Common myeloid progenitor, CD34-positive (primary cell): ENCODE measurements around the gene NAA15.

Experiments used
- CTCF ChIA-PET: fragments of 350-600 bp; sonication (Branson Sonifier 250); formaldehyde crosslinking; loops from one replicate; lab custom pipeline; 2021; ENCODE audit warnings: antibody characterized with exemption; lab: Charles Lee
- POLR2A ChIA-PET: fragments of 350-600 bp; sonication (Branson Sonifier 250); formaldehyde crosslinking; loops from one replicate; lab custom pipeline; 2021; ENCODE audit warnings: antibody characterized with exemption; lab: Charles Lee
- DNase-seq, 3 donors: peaks; one replicate each; pipeline versions ENCODE4 v3.0.0 to v3.0.0-alpha.2; 2013
- H3K27ac ChIP-seq, 2 experiments: 1 replicate in 1 of 2; 2 replicates in 1 of 2; pipeline ENCODE4 v1.7.0; 2013; ENCODE audit warnings: inconsistent platforms in 2 of 2, low read length in 2 of 2, mild to moderate bottlenecking in 2 of 2, low read depth in 1 of 2, moderate library complexity in 1 of 2; ENCODE audit not compliant: severe bottlenecking in 2 of 2, insufficient read depth in 1 of 2, poor library complexity in 1 of 2
- H3K27me3 ChIP-seq, 5 experiments: replicated peaks in 2 of 5; 1 replicate in 3 of 5; 2 replicates in 2 of 5; pipeline versions ENCODE4 v1.6.1 to v1.7.0; 2013; ENCODE audit warnings: low read length in 4 of 5, mild to moderate bottlenecking in 2 of 5, moderate library complexity in 2 of 5, inconsistent platforms in 1 of 5; ENCODE audit not compliant: insufficient read depth in 5 of 5, control insufficient read depth in 4 of 5
- H3K36me3 ChIP-seq, 4 experiments: 1 replicate in 2 of 4; 2 replicates in 2 of 4; pipeline versions ENCODE4 v1.6.1 to v1.7.0; 2013; ENCODE audit warnings: low read length in 3 of 4, control low read depth in 1 of 4, mild to moderate bottlenecking in 1 of 4; ENCODE audit not compliant: control insufficient read depth in 4 of 4, insufficient read depth in 4 of 4
- H3K4me1 ChIP-seq, 4 experiments: 1 replicate in 3 of 4; 2 replicates in 1 of 4; pipeline versions ENCODE4 v1.6.1 to v1.7.1; 2013; ENCODE audit warnings: low read length in 3 of 4, mild to moderate bottlenecking in 3 of 4, control low read depth in 1 of 4, inconsistent platforms in 1 of 4, moderate library complexity in 1 of 4; ENCODE audit not compliant: control insufficient read depth in 4 of 4, insufficient read depth in 4 of 4; ENCODE audit errors: control extremely low read depth in 1 of 4
- H3K4me3 ChIP-seq, 7 experiments: 1 replicate in 4 of 7; 2 replicates in 3 of 7; pipeline versions ENCODE4 v1.5.1 to v1.7.0; 2013; ENCODE audit warnings: mild to moderate bottlenecking in 7 of 7, low read length in 6 of 7, moderate library complexity in 6 of 7, inconsistent platforms in 2 of 7, low read depth in 2 of 7, control low read depth in 1 of 7; ENCODE audit not compliant: insufficient read depth in 4 of 7, control insufficient read depth in 1 of 7; ENCODE audit errors: extremely low read depth in 1 of 7
- H3K9me3 ChIP-seq, 5 experiments: 1 replicate in 4 of 5; 2 replicates in 1 of 5; pipeline versions ENCODE4 v1.6.1 to v1.7.1; 2013; ENCODE audit warnings: low read length in 4 of 5, mild to moderate bottlenecking in 2 of 5, inconsistent platforms in 1 of 5, low read depth in 1 of 5, moderate library complexity in 1 of 5; ENCODE audit not compliant: control insufficient read depth in 4 of 5, insufficient read depth in 2 of 5; ENCODE audit errors: control extremely low read depth in 1 of 5
- WGBS: methylation state at CpG from one replicate; pipeline ENCODE4 v1.1.5; 2013; ENCODE audit not compliant: insufficient coverage; 5-methylcytosine and 5-hydroxymethylcytosine counted together

NAA15 gene

DNA sequence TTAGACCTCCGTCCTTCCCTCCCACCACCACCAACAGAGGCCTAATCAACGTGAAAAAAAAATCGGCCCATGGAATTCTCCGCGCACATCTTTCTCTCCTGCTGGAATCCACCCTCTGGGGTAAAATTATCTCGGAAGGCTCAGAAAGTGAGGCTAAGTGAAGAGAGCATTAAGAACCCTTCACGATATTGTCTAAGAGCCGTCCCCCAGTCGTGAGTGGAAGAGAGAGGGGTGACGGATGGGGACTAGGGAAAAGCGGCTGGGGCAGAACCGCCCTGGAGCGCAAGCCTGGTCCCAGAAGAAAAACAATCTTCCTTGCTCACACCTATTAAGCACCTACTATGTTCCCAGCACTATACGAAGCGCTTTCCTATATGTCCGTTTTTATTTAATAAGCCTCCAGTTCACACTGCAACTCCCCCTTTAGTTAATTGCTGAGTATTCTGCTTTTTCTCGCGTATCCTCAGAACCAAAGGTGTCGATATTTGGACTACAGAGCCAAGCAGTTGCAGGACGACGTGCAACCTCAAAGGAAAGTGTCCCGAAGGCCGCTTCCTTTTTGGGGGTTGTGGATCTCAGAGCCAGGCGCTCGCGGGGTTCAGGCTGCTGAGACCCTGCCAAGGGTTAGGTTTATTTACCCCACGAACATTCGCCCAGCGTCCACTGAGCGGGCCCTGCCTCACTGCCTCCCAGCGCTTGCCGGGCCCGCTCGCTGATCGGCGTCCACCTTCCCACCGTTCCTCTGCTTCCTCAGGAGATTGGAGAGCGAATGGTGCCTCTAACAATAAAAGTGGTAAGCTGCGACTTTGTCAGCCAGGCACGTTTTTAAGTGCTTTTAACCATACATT lies 22.2 kb upstream of the NAA15 start:
- Histone ChIP-seq H3K9me3 (no peaks in the 10 kb centered on the region), H3K27me3 (peaks cover 16 to 61% (median 22%) of the 10 kb centered on the region in 5 experiments), H3K27ac (no peak overlapping the region), H3K4me1 (peaks cover 6 to 20% (median 13%) of the 10 kb centered on the region in 4 experiments), H3K4me3 (peak overlapping the region in 6 of 7 experiments; percentile 46 to 72 (median 59)), H3K36me3 (no peaks in the 10 kb centered on the region)
- 2% methylated on average over 27 of the region's 40 CpGs for WGBS
- ChIA-PET POLR2A (no interaction called here), CTCF (interaction anchor here (1.7 to 2.8 kb wide), 3 partner anchors 13 to 22 kb away, joined by 5 to 12 read pairs (median 11); partner anchors contain the start of genes NAA15 and NDUFC1)
- DNase-seq, result peak in 2 of 3 donors; percentile 35 to 50

DNA sequence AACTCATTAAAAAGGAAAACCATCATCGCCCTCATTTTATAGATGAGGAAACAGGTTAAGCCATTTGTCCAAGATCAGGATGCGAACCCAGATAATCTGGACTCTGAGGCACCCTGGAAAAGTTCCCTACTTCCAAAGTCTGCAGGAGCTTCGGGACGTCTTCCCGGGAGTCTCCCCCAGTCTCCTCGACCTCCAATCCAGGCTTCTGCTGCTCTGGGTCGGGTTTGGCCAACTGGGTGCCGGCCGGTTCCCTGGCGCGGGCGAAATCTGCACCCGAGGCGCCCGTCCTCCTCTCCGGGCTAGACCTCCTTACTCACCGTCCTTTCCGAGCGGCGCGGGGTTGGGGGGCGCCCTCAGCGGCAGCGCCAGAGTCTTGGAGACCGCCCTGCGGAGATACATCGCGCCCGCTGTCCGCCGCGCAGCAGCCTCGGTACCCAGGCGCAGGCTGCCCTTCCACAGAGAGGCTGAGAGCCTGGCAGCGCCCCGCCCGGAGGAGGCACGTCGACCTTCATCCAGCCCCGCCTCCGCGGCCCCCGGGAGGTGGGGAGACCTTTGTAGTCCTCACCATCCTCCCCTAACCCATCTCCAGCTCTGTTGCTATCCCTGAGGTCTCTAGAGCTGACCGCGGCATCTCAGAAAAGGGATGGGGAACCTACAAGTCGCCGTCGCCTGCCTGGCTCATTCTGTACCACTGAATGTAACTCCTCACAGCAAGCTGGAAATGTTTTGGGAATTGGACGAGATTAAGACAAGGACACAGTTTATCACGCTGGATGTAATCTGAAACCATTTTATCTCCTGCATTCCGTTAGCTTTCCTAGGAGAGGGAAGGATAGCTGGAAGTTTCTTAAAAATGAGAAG lies 21.3 kb upstream of the NAA15 start, which contains the start of gene MGARP:
Gene MGARP, minus strand, starts transcription at position 466 of the 861 bp plus-strand sequence. Its CDS starts 67 bp downstream, at position 399.
- no peaks in the 10 kb centered on the region for H3K36me3 ChIP-seq
- DNase-seq, result peak in 2 of 3 donors; percentile 43 to 57
- WGBS, result 6% methylated on average over 43 of the region's 51 CpGs
- POLR2A ChIA-PET, result no interaction called here
- peak within 1 kb of the TSS; percentile 8 to 72 (median 58) for H3K4me3 ChIP-seq
- peaks cover 16 to 61% (median 20%) of the 10 kb centered on the region in 5 experiments for H3K27me3 ChIP-seq
- no peak within 1 kb of the TSS for H3K27ac ChIP-seq
- H3K9me3 ChIP-seq, result peaks cover 0 to 4% (median 1%) of the 10 kb centered on the region in 5 experiments
- peaks cover 6 to 20% (median 13%) of the 10 kb centered on the region in 4 experiments for H3K4me1 ChIP-seq
- CTCF ChIA-PET, result interaction anchor here (1.3 to 2.8 kb wide), 4 partner anchors 10 to 21 kb away, joined by 5 to 12 read pairs (median 8); partner anchors contain the start of genes NAA15 and NDUFC1

DNA sequence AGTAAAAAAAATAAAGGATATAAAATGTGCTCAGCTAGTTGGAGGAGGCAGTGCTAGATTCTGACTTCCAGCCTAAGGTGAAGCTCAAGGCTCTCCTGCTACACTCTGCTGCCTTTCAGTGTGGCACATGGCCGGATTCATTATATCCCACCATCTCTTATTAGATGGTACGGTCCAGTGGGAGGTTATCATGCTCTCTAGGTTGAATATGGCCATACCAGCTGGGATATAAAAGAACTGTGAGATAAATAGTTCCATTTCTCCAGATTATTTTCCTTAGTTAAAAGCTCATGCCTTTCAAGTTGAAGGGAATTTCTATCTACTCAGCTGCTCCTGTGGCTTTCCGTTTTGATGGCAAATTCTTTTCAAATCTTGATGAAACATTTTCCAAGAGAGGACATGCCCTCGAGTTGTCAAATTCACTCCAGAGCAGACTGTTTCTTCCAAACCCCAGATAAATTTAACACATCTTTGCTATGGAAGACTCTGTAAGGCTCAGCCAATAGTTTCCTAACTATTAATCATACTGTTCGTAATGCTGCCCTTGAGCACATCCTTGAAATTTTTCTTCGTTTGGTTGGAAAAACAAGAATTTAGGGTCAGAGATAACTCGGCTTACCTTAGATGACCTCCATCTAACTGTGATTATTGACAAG lies 19.1 kb upstream of the NAA15 start:
- H3K4me1 ChIP-seq, result peaks cover 6 to 20% (median 13%) of the 10 kb centered on the region in 4 experiments
- no peaks in the 10 kb centered on the region for H3K36me3 ChIP-seq
- 94% methylated on average over 2 of the region's 7 CpGs for WGBS
- no peak overlapping the region for H3K4me3 ChIP-seq
- ChIA-PET CTCF (interaction anchor here (0.6 to 2.0 kb wide), 10 partner anchors 8 to 228 kb away, joined by 3 to 20 read pairs (median 4); no protein-coding TSS in a partner anchor), POLR2A (interaction anchor here (0.6 kb wide), 1 partner anchor 14 kb away, joined by 3 read pairs; no protein-coding TSS in a partner anchor)
- H3K9me3 ChIP-seq, result peaks cover 0 to 6% (median 1%) of the 10 kb centered on the region in 5 experiments
- no peak for DNase-seq
- peaks cover 13 to 46% (median 19%) of the 10 kb centered on the region in 5 experiments for H3K27me3 ChIP-seq
- no peak overlapping the region for H3K27ac ChIP-seq

DNA sequence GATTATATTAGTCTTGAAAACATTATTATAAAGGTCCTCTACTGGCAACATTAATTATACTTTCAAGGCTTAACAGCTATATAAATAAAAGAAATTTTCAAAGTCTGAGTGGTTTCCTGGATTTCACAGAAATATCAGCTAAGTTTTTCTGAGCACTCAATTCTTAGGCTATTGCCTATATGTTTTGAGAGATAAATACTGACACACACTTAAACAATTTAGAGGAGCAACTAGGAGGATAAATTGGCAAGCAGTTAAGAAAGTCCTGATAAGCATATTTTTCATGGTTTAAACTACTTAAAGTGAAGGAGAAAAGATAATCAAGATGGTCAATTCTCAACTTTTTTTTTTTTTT lies 18.6 kb upstream of the NAA15 start:
- DNase-seq, result no peak
- H3K27ac ChIP-seq, result no peak overlapping the region
- POLR2A ChIA-PET, result interaction anchor here (0.6 kb wide), 1 partner anchor 14 kb away, joined by 3 read pairs; no protein-coding TSS in a partner anchor

DNA sequence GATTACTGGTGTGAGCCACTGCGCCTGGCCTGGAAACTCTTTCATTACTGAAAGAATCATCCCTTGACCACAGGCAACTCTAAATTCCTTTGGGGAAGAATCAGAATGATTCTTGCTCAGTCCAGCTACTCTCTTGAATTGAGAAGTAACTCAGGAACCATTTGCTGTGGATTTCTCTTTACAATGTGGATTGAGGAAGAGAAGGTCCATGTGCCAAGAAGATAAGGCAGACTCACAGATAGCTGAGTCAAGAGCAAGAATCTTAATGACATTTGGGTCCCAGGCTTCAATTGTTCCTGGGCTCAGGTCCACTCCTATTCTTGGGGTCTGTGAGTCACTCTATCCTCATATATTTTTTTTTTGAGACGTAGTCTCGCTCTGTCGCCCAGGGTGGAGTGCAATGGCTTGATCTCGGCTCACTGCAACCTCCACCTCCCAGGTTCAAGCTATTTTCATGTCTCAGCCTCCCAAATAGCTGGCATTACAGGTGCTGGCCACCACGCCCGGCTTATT lies 15.1 kb upstream of the NAA15 start:
- 95% methylated on average over 4 of the region's 7 CpGs for WGBS
- peaks cover 0 to 6% (median 1%) of the 10 kb centered on the region in 5 experiments for H3K9me3 ChIP-seq
- ChIA-PET POLR2A (no interaction called here), CTCF (interaction anchor here (0.6 to 1.9 kb wide), 4 partner anchors 9 to 172 kb away, joined by 3 to 4 read pairs (median 3); no protein-coding TSS in a partner anchor)
- H3K4me3 ChIP-seq, result no peak overlapping the region
- H3K27ac ChIP-seq, result no peak overlapping the region
- H3K4me1 ChIP-seq, result no peaks in the 10 kb centered on the region
- peaks cover 3 to 24% (median 13%) of the 10 kb centered on the region in 4 experiments for H3K36me3 ChIP-seq
- H3K27me3 ChIP-seq, result peaks cover 0 to 8% (median 3%) of the 10 kb centered on the region in 5 experiments
- no peak for DNase-seq

More for the DNA sequence above, 18.6 kb upstream of the NAA15 start:
- peaks cover 0 to 2% (median 0%) of the 10 kb centered on the region in 4 experiments for H3K36me3 ChIP-seq
- CTCF ChIA-PET, result interaction anchor here (0.6 to 2.0 kb wide), 7 partner anchors 11 to 227 kb away, joined by 3 to 20 read pairs (median 3); no protein-coding TSS in a partner anchor
- peaks cover 13 to 42% (median 19%) of the 10 kb centered on the region in 5 experiments for H3K27me3 ChIP-seq
- peaks cover 0 to 6% (median 1%) of the 10 kb centered on the region in 5 experiments for H3K9me3 ChIP-seq
- peaks cover 6 to 20% (median 13%) of the 10 kb centered on the region in 4 experiments for H3K4me1 ChIP-seq
- H3K4me3 ChIP-seq, result no peak overlapping the region
